DMS79 treated with DMSO at 0.1 percent for 48 hours (cell line): ENCODE results near the gene RIMS1.
"Not testable (repeated sequence)": the region's sequence is repeated elsewhere in the genome, so short reads cannot be mapped to it uniquely, and the experiment has no call there.

Experiments used
- DNase-seq: peaks from one replicate; lab custom pipeline; 2025; lab: John Stamatoyannopoulos, UW

Gene RIMS1

DNA sequence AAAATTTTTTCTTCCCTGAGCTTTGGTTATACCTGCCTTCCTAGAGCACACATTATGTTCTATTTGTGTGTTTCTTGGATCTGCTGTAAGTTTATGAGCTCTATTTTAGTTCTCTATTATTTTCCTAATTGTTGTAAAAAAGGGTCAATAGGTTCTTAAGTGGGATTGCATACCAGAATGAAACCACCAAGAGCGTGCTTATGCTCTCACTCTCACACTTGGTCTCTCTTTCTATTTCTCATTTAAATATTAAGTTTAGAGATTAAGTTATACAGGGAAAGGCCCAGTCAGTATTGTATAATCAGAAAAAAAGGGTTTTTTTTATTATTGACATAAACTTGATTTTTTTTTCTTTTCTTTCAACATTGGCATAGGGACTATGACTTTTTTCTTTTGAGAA lies 96.8 kb downstream of the RIMS1 start:
- DNase-seq = no peak

DNA sequence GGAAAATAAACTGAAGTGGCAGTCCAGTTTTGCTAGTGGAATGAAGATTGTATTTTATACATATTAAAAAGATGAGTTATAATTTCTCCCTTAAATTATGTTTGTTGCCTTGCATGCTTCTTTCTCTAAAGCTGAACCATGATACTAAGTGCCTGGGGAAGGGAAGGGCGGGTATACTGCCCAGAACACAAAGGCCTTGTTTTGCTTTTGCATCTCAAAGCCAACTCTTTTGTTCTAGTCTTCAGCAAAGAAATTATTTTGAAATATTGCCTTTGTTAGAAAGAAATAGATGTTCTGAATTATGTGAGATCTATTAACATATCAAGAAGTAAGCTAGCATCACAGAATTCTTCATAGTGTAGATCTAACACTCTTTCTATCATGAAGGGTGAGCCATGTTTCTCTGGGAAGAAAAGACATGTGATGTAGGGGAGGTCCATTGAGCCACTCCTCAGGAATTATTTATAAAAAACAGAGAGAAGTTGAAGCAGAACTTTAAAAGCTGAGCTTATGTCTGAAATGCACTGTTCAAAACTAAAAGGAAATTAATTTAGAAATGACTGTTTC lies 108.4 kb downstream of the RIMS1 start:
- no peak for DNase-seq

DNA sequence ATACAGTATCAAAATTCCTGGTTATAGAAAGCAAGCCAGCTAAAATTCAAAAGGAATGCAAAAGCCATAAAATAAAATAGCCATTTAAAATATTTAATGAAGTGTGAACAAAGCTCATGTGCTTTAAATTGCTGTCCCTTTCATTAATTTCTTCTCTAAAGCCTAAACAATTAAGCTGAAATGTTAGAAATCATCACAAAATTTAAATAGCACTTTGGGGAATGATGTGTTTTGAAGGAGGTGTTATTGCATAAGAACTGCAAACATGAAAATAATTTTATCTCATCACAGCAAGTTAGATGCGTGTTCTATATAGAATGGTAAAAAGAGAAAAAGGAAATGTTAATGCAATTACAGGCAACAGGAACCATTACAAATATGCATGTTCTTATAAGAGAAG lies 111.0 kb downstream of the RIMS1 start:
- DNase-seq = no peak

DNA sequence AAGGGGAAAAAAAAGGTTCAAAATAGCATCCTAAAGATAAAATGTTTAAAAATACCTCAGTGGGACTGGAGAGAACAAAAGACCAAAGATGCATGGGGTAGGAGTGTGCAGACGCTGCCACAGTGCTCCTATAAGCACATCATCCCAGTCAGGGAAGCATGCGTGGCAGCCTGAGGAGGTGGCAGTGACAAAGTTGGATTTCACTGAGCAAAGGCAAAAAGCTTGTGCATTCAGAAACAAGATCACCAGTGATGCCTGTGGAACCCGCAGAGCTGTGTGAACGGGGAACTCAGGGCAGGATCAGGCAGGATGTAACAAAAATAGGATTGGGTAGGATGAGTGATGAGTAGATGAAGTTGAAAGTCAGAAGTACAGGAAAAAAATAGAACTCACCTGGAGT lies 116.1 kb downstream of the RIMS1 start:
- DNase-seq = no peak

DNA sequence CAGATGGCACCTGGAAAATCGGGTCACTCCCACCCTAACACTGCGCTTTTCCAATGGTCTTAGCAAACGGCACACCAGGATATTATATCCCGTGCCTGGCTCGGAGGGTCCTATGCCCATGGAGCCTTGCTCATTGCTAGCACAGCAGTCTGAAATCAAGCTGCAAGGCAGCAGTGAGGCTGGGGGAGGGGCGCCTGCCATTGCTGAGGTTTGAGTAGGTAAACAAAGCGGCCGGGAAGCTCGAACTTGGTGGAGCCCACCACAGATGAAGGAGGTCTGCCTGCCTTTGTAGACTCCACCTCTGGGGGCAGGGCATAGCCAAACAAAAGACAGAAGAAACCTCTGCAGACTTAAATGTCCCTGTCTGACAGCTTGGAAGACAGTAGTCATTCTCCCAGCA lies 120.2 kb downstream of the RIMS1 start:
- DNase-seq = not testable (repeated sequence)

DNA sequence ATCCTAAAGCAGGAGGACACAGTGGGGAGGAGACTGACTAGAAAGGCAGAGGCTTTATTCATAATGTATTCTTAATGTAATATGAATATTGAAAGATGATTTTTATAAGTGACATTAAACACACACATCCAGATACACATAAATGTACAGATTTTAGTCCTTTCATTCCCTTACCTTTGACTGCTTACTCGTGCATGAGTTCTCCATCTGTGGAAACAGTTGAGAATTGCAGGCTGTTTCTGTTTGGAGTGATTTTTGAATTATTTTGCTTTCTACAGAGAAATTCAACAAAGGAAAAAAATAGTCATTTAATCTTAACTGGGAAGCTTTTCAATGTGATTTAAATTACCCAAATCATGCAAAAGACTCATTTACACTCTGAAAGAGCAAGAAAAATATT lies 136.5 kb downstream of the RIMS1 start:
- no peak for DNase-seq

DNA sequence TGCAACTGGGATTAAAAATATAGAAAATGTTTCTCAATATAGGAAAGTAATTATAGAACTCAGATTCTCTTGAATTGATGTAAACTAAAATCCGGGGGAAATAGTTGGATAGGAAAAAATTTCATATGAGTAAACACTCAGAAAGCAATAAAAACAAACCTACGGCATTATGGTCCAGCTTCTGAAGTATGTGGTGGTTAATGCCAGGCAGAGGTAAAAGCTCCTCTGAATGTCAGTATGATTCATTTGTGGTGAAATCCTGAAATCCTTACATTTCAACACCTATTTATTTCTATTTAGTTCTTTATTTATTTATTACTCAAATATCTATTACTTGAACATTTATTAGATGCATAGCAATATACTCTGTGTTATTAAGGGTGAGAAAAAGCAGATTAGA lies 145.1 kb downstream of the RIMS1 start:
- DNase-seq = no peak

DNA sequence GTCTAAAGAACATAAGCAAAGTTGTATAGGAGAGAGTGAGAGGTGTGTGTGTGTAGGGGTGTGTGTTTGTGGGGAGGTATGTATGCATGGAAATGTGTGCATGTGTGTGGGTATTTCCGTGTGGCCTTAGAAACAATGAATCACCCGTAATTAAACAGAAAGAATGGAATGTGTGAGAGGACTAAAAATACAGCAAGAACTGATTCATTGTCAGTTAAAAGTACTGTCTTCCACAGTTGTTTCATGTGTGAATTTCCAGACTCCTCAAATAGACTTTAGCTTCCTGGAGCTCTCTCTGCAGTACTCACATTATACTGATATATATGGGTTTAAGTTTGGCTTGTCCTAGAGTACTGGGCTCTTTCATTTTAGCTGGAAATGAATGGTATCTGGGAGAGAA lies 145.7 kb downstream of the RIMS1 start:
- DNase-seq = no peak

DNA sequence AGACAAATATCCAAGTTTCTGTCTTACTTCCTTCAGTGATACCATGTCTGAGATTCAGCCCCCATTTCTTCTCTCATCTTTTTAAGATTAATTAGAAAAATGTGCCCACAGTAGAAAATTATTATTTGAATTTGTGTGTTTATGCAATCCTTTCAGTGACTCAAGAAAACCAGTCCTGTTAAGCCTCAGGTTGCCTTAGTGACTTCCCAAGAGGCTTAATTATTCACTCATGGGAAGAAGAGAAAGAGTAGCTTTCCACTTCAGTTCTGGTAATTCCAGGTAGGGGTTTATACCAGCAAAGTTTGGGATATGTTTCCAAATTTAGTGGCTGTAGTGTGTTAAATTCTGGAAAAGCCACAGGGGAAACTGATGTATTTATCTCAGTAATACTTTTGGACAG lies 149.1 kb downstream of the RIMS1 start:
- no peak for DNase-seq

DNA sequence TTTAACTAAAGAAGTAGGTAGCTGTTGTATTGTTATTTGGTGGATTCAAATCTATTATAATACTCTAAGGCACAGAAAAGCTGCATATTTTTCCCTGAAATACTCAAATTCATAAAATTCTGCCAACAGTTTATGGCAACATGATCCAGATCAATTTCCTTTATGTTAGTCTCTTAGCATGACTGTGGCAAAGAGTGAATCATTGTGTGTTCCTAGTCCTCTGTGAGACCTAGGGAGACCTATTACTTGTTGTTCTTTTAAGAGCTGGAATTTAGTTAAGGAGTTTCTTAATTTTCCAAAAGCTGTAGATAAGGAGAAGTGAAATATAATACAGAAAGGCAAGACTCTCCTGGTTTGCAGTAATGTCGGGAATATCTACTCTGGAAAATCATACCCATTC lies 149.6 kb downstream of the RIMS1 start:
- DNase-seq = no peak

DNA sequence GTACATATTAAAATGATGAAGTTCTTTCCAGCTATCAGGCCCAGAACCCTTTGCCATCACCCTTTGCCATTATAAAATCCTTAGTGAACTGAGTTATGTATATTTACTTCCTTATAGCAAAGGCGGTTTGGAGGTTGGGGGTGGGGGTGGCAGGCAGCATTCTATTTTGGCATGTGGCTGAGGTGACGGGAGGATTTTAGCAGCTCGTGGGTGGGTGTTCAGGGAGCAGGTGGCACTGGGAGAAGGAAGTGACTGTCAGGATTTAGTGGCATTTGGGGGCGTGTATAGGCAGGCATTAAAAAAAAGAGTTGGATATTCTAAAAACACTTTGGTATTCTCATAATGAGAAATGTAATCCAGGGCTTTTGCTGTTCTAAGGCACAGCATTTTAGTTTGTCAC lies 150.7 kb downstream of the RIMS1 start:
- DNase-seq = no peak

DNA sequence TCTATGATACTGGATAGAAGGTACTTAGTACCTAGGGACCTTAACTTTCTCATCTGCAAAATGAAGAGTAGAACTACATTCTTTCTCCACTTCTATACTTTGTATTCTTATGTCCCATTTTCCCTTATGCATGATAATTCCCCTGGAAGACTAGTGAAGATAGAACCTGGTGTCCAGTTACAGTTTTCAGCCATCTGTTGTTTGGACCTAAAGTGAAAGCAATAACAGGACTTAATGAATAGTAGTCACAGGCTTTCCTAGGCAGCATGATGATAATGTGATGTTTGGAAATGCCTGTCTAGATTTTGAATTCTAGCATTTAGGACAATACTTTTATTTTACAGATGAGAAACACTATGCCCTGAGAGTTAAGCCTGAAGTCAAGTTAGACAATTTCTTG lies 153.8 kb downstream of the RIMS1 start:
- DNase-seq = no peak

DNA sequence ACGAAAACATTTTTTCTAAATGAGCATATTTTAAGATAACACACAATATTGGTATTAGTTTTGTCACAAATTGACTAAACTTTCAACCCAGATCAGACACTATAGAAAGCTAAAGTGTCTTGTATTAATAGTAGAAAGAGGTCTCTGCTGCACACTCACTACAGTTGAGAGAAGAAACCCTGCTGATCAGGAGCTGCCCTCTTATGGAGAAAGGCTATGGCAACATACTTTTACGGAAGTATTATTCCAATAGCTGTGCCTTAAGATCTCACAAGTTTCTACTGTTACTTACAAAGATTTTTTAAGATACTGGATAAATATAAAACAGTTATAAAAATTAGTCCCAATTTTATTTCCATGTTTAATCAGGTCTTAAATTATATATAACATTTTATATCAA lies 155.7 kb downstream of the RIMS1 start:
- DNase-seq = no peak

DNA sequence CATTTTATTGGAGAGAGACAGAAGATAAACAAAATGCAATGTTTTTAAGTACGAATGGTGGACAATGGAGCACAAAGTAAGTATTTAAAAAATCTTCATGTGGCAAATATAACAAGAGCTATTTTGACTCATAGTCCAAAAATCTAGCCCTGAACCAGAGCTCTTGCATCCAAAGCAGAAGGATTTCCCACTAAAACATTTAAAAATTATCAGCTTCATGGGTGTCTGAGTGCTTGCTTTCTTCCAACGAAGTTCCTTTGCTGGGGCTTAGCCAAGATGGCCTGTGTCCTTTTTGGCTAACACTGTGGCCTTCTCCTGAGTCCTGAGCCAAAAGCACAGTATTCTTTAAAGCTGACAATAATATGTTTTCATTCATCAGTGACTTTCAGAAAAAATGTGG lies 161.7 kb downstream of the RIMS1 start:
- no peak for DNase-seq

DNA sequence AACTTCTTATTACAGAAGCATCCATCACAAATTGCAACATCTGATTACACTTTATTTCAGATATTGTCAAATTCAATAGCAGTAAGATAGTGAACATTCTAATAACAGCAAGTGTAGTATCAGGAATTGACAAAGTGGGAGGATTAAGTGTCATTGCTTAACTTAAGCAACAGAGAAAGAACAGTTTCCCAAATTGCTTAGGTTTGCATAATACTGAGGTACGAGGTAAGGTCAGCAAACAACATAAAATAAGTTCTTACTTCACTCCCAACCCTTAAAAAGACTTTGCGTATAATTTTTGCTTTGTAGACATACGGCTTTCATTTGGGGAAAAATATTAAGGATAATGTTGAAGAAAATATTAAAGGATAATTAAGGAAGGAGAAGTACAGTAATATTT lies 163.0 kb downstream of the RIMS1 start:
- DNase-seq = no peak

DNA sequence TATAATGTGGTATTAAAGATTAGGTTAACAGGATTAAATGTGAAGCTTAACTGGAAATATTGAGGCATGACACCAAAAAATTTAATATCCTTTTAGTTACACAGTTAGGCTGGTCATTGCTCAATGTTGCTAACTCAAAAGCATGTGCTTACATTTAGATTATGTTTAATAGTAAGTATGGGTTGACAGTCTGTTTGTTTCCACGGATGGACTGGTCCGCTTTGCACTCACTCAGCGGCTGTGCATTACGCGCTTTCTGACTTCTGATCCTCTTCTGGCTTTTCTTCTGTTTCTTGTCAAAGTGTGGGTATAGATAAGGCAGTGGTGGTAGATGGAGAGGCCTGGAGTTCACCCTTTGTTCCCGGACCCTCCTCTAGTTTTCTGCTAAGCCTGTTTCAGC lies 174.9 kb downstream of the RIMS1 start:
- DNase-seq = no peak

DNA sequence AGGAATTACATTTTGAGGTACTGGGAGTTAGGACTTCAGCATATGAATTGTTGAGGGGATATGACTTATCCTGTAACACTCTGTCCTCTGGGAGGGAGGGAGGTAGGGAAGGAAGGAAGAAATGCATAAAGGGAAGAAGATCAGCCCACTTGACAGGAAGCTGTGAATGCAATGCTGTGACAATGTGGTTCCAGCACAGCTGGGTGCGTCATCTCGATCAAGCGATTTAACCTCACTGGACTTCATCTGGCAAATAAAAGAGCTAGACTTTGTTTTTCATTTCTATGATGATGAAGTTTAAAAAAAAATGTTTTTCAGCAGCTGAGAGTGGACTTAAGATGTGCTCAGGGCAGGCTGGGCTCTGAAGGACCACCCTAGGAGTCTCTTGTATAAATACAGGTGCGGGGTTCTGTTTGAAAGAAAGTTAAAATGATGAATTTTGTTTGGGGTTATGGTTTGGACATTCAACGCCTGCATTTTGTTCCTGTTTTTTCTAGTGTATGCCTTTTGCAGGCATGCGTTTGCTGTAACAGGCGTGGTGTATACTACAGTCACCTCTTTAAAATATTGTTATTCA lies 178.1 kb downstream of the RIMS1 start:
- no peak for DNase-seq

DNA sequence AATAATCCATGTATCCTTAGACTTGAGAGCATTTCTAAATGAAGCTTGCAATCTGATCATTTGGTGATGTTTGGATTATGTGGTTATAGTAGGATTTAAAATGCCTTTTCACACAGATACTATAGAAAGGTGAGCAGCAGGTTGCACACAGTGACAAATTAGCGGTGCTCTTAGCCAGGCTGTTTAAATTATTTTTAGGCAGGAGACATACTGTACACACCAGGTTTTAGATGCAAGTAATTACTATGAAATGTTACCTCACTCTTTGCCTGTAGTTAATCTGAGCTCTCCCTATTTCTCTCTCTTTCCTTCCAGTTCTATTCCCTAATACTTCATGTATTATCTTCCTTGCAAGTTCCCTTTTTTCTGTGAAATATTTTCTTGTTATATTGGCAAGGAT lies 191.7 kb downstream of the RIMS1 start:
- no peak for DNase-seq

DNA sequence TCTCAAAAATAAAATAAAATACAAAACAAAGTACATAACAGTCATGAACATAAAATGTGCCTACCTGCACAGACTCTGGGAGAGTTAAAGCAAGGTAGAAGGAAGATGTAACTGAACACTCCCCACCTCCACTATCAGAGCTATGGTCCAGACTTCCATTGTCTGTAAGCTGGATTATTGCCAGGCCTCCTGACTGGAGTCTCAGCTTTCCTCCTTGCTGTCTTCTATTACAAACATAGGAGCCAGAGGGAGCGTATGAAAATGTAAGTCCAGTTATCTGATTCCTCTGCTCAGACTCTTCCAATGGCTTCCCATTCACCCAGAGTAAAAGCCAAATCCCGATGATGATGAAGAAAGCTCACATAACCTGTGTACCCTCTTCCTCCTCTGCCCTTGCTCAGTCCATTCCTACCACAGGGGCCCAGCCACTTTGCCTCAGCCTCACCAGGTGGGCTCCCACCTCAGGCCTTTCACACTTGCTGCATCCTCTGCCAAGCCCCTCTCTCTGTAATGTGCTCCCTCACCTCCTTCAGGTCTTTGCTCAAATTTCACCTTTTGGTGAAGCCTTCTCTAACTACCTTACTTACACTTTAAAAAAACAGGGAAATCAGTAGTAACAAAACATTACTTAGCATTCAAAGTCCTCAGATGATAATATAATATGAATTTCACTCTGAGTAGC lies 194.1 kb downstream of the RIMS1 start:
- no peak for DNase-seq

DNA sequence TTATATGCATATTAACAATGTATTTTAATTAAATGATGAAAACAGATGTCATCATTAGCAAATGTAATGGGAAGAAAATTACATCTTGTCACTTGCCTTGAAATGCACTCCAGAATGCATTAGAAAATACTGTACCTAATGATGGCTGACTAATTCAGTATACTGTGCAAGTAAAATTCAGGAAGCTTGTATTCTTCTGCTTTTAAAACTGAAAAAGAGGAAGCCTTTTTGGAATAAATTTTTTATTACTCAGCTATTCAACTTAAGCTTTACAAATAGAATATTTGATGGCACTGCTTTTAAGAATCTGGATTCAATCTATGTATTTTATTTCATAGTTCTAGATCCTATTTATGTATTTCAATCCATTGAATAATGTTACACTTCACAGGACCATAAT lies 195.5 kb downstream of the RIMS1 start:
- DNase-seq = no peak

DNA sequence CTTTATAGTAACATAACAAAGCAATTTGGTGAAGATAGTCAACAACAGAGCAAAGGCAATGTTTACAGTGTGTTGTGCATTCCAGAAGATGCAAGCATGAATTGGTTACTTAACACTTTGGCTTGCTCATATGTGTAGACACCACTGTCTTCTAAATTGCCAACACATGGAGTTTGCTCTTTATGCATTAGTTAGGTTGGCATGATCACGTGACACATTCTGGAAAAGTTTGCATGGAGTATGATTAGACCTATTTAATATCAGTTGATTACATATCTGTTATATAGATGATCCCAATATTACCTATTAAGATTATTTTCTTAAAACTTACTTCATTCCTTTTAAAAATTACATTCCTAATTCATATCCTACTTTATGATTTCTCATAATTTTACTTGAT lies 197.6 kb downstream of the RIMS1 start:
- DNase-seq = no peak

DNA sequence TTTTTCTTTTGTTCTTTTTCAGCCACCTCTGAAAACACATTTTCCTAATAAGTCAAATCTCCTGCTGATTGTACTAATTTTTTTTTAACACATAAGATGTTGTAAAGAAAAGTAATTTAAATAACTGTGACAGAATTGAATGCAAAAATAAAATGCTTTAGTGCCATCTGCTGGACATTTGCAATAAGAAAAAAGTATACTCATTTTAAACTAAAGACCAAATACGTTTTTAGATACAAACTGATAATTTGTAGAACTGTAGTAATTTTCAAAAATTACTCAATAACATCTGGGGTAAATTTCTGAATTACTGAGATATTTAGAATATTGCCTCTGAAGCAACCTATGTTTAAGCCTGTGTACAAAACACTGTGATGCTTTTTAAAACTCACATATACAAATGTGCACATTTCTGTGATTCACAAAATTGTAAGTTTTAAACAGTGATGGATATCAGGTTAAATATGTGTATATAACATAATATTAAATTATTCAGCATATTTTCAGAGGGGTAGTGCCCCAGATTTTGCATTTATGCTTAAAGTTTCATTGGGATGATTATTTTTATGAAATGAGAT lies 198.7 kb downstream of the RIMS1 start:
- peak; percentile 14 for DNase-seq

DNA sequence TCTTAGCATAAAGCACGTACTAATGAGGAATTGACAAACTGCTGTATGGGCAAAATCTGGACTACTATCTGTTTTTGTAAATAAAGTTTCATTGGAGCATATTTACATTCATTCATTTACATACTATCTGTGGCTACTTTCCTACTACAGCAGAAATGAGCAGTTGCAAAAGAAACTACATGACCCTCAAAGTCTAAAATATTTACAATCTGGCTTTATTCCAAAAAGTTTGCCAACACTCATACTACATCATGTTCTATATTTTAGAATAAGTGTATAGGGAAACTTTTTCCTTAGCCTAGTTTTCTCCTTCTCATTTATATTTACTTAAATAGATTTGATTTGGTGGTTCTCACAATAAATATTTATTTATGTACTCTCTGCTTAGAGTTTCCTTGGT lies 208.2 kb downstream of the RIMS1 start:
- no peak for DNase-seq

DNA sequence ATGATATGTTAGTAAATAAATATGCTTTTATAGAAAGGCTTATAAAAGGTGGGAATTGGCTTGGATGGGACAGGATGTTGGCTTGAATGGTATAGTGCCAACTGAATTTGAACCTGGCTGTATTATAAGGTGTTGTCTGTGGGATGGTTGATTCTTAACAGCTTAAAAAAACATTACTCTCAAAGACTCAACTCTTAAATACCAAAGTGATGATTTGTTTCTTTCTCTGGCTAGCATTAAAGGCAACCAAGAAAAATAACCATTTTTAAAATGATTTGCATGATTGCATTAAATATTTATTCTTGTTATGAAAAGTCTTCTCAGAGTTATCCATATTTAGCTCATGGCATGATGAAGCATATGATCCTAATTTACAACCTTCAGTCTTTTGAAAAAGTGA lies 216.2 kb downstream of the RIMS1 start:
- DNase-seq = no peak
